GM12878 (cell line): ENCODE results near the gene SCRT2. TPM values are rescaled to one million over a fixed set of nuclear protein-coding genes. Genes with fewer than 3 reads are reported as not detected.

Source experiments
- ATAC-seq: fragments of 200-7000 bp; cut with Tn5 transposase; 3 replicates; pipeline ENCODE4 v1.9.1; 2020; ENCODE audit warnings: mild to moderate bottlenecking, moderate library complexity
- BruUV-seq: library from RNA; stranded (reverse); fragments of 400-500 nt; replicated peaks from 2 replicates; lab custom pipeline; 2021; lab: Mats Ljungman, UMichigan
- CTCF ChIA-PET: fragments of 300-600 bp; sonication (Branson Sonifier 250); formaldehyde crosslinking; extraction: SDS; loops from one replicate; lab custom pipeline; 2021; ENCODE audit warnings: inconsistent platforms; lab: Yijun Ruan, JAX
- POLR2A ChIA-PET: fragments of 350-600 bp; formaldehyde crosslinking; extraction: SDS; loops from one replicate; lab custom pipeline; 2021; ENCODE audit warnings: inconsistent platforms; lab: Charles Lee
- RAD21 ChIA-PET: fragments of 300-600 bp; sonication (Branson Sonifier 250); formaldehyde crosslinking; loops from one replicate; lab custom pipeline; 2023; ENCODE audit warnings: antibody characterized with exemption; ENCODE audit not compliant: unreplicated experiment; lab: Charles Lee
- SMC1A ChIA-PET: fragments of 300-600 bp; sonication (Branson Sonifier 250); formaldehyde crosslinking; loops from one replicate; lab custom pipeline; 2023; ENCODE audit not compliant: unreplicated experiment, uncharacterized antibody; lab: Charles Lee
- DNase-seq: peaks from one replicate; pipeline ENCODE4 v3.0.0-alpha.2; 2011; ENCODE audit warnings: low read depth, low spot score
- FAIRE-seq: peaks from 3 replicates; lab custom pipeline; 2011; peaks lifted over from hg19 to GRCh38; lab: Jason Lieb, UNC
- H2AFZ ChIP-seq: 2 replicates; pipeline ENCODE4 v1.6.0; 2011; ENCODE audit warnings: low read depth, low read length, control low read depth; ENCODE audit not compliant: control insufficient read depth
- H3K27ac ChIP-seq: 2 replicates; pipeline ENCODE4 v1.5.1; 2011; ENCODE audit warnings: control low read depth; ENCODE audit not compliant: control insufficient read depth, insufficient read depth
- H3K27me3 ChIP-seq, 2 experiments: replicated peaks in 1 of 2; 2 replicates each; pipeline versions ENCODE4 v1.6.0 to v1.6.1; 2011; ENCODE audit warnings: low read length in 1 of 2; ENCODE audit not compliant: control insufficient read depth in 2 of 2, insufficient read depth in 2 of 2
- H3K36me3 ChIP-seq, 2 experiments: 2 replicates each; pipeline ENCODE4 v1.5.1; 2011; ENCODE audit warnings: low read length in 1 of 2; ENCODE audit not compliant: control insufficient read depth in 2 of 2, insufficient read depth in 2 of 2
- H3K4me1 ChIP-seq: 2 replicates; pipeline ENCODE4 v1.6.1; 2011; ENCODE audit warnings: mild to moderate bottlenecking, low read length, moderate library complexity, mixed read lengths; ENCODE audit not compliant: control insufficient read depth, insufficient read depth
- H3K4me2 ChIP-seq: 2 replicates; pipeline ENCODE4 v1.6.0; 2011; ENCODE audit warnings: control low read depth; ENCODE audit not compliant: control insufficient read depth, insufficient read depth
- H3K4me3 ChIP-seq: fragments of 200-600 bp; sonication (generic); 2 replicates; pipeline ENCODE4 v1.5.1; 2016
- H3K79me2 ChIP-seq: 2 replicates; pipeline ENCODE4 v1.6.0; 2011; ENCODE audit warnings: low read length; ENCODE audit not compliant: control insufficient read depth, insufficient read depth
- H3K9ac ChIP-seq: 2 replicates; pipeline ENCODE4 v1.8.0; 2011; ENCODE audit warnings: low read length, control low read depth, mixed read lengths; ENCODE audit not compliant: control insufficient read depth, insufficient read depth
- H3K9me3 ChIP-seq: replicated peaks from 3 replicates; pipeline ENCODE4 v1.5.1; 2011; ENCODE audit warnings: mild to moderate bottlenecking, low read length; ENCODE audit not compliant: control insufficient read depth, insufficient read depth
- H4K20me1 ChIP-seq: 2 replicates; pipeline ENCODE4 v1.6.0; 2011; ENCODE audit not compliant: control insufficient read depth, insufficient read depth
- ATF2 ChIP-seq: IDR thresholded peaks from 2 replicates; pipeline ENCODE4 v1.6.1; 2012; ENCODE audit warnings: low read length, inconsistent platforms
- ATF7 ChIP-seq: fragments of 450-650 bp; IDR thresholded peaks from 2 replicates; pipeline ENCODE4 v1.6.1; 2016; ENCODE audit warnings: low read depth, mild to moderate bottlenecking
- BMI1 ChIP-seq: fragments of 450-650 bp; IDR thresholded peaks from 2 replicates; pipeline ENCODE4 v1.6.1; 2016; ENCODE audit warnings: mild to moderate bottlenecking, moderate library complexity, borderline replicate concordance
- CEBPB ChIP-seq, 2 experiments: fragments of 150-350 bp in 1 of 2; IDR thresholded peaks; 2 replicates each; pipeline ENCODE4 v1.6.1; 2012 to 2014; ENCODE audit warnings: low read depth in 2 of 2, low read length in 2 of 2, borderline replicate concordance in 1 of 2, inconsistent platforms in 1 of 2
- CHD1 ChIP-seq: IDR thresholded peaks from 2 replicates; pipeline ENCODE4 v1.6.1; 2012; ENCODE audit warnings: low read depth, low read length, improper control_type of control experiment
- HCFC1 ChIP-seq: fragments of 150-350 bp; IDR thresholded peaks from 2 replicates; pipeline ENCODE4 v1.6.1; 2014; ENCODE audit warnings: low read length
- HDGF ChIP-seq: fragments of 450-650 bp; IDR thresholded peaks from 2 replicates; pipeline ENCODE4 v1.6.1; 2016; ENCODE audit warnings: antibody characterized with exemption
- MEF2B ChIP-seq: fragments of 450-650 bp; IDR thresholded peaks from 2 replicates; pipeline ENCODE4 v1.6.1; 2018; ENCODE audit warnings: mild to moderate bottlenecking, moderate library complexity; ENCODE audit not compliant: partially characterized antibody, poor library complexity, severe bottlenecking
- MYB ChIP-seq: fragments of 150-350 bp; IDR thresholded peaks from 2 replicates; pipeline ENCODE4 v1.6.1; 2014; ENCODE audit warnings: mild to moderate bottlenecking, low read depth, low read length, borderline replicate concordance
- NFIC ChIP-seq: IDR thresholded peaks from 2 replicates; pipeline ENCODE4 v1.6.1; 2012; ENCODE audit warnings: low read depth, mild to moderate bottlenecking, inconsistent platforms, low read length, moderate library complexity
- RFX5 ChIP-seq: IDR thresholded peaks from 2 replicates; pipeline ENCODE4 v1.6.1; 2011; ENCODE audit warnings: low read depth, low read length, improper control_type of control experiment
- RUNX3 ChIP-seq: IDR thresholded peaks from 2 replicates; pipeline ENCODE4 v1.6.1; 2012; ENCODE audit warnings: low read length, inconsistent platforms
- SIX5 ChIP-seq: IDR thresholded peaks from 2 replicates; pipeline ENCODE4 v1.6.1; 2011; ENCODE audit warnings: mild to moderate bottlenecking, low read depth, low read length, moderate library complexity; ENCODE audit not compliant: severe bottlenecking
- SMC3 ChIP-seq: IDR thresholded peaks from 2 replicates; pipeline ENCODE4 v1.6.1; 2011; ENCODE audit warnings: low read length, improper control_type of control experiment, borderline replicate concordance
- TARDBP ChIP-seq: IDR thresholded peaks from 2 replicates; pipeline ENCODE4 v1.6.1; 2016; ENCODE audit warnings: borderline replicate concordance
- ZBTB11 ChIP-seq: fragments of 450-650 bp; formaldehyde crosslinking; IDR thresholded peaks from 2 replicates; pipeline ENCODE4 v1.5.0; 2022; ENCODE audit warnings: mild to moderate bottlenecking, missing genetic modification characterization
- ZBTB33 ChIP-seq: fragments of 450-650 bp; IDR thresholded peaks from 2 replicates; pipeline ENCODE4 v1.6.1; 2017; ENCODE audit warnings: mild to moderate bottlenecking
- ZNF384 ChIP-seq: IDR thresholded peaks from 2 replicates; pipeline ENCODE4 v1.6.1; 2012; ENCODE audit warnings: low read depth, mild to moderate bottlenecking, low read length, improper control_type of control experiment, borderline replicate concordance
- WGBS: methylation state at CpG from one replicate; pipeline ENCODE4 v1.1.6; 2016; ENCODE audit warnings: low lambda C conversion rate; ENCODE audit not compliant: insufficient replicate concordance, insufficient coverage; ENCODE audit errors: missing lambda C conversion rate; 5-methylcytosine and 5-hydroxymethylcytosine counted together
- in situ Hi-C: fragments of 300-500 bp; cut with MboI; formaldehyde crosslinking; loops from 9 replicates; pipeline ENCODE4 v1.14.3; 2018; ENCODE audit warnings: mixed read lengths
- intact Hi-C: fragments of 100-400 bp; cut with micrococcal nuclease; formaldehyde crosslinking; loops from one replicate; pipeline ENCODE4 v1.14.2; 2022; ENCODE audit not compliant: unreplicated experiment
- polyA plus RNA-seq, 11 experiments: library from polyadenylated mRNA; depleted of rRNA in 4 of 11; unstranded in 6 of 11; stranded (reverse) in 5 of 11; fragments of >200 nt; fragmentation: Nextera tagmentation in 4 of 11; fragmentation: Illumina TruSeq in 1 of 11; extraction: Ambion mirVana in 4 of 11; extraction: Trizol in 1 of 11; gene quantifications; 1 replicate in 1 of 11; 2 replicates in 10 of 11; pipeline versions ENCODE4 v1.2.1 to v1.2.3, GENCODE V29; 2011 to 2016; ENCODE audit warnings: inconsistent platforms in 2 of 11, missing spikeins in 2 of 11, low read depth in 1 of 11
- total RNA-seq, 4 experiments: library from RNA; depleted of rRNA in 3 of 4; stranded (reverse); fragments of >200 nt in 3 of 4; fragmentation: Illumina TruSeq in 1 of 4; extraction: Trizol in 1 of 4; gene quantifications; 2 replicates each; pipeline versions ENCODE4 v1.2.1 to v1.2.3, GENCODE V29; 2013 to 2021

SCRT2 gene
- total and polyA plus RNA-seq, 10 of the 15 experiments (the other 5 are each of a cell fraction or from before 2014, with no cell fraction given), result not detected

GRCh38 chr20:634148-634925, 41.3 kb downstream of the SCRT2 start:
- TF ChIP-seq ZBTB11 (CRISPR knock-in tag) (no peak), BMI1 (no peak), SMC3 (no peak), TARDBP (no peak), HCFC1 (no peak), CEBPB (IDR thresholded peaks at IDR 0.05; ENCODE audit: borderline replicate concordance in 1 of 2, low read depth in 2 of 2, low read length in 2 of 2) (no peak), ATF7 (no peak), ATF2 (no peak), SIX5 (no peak), RUNX3 (no peak), RFX5 (no peak), ZBTB33 (no peak), MEF2B (no peak), MYB (no peak), CHD1 (no peak), ZNF384 (no peak), NFIC (no peak), HDGF (no peak)
- Histone ChIP-seq H2AFZ (no peak overlapping the region), H4K20me1 (no peaks in the 10 kb centered on the region), H3K9me3 (no peaks in the 10 kb centered on the region), H3K9ac (no peak overlapping the region), H3K4me3 (no peak overlapping the region), H3K27ac (no peak overlapping the region), H3K79me2 (no peaks in the 10 kb centered on the region), H3K36me3 (no peaks in the 10 kb centered on the region), H3K4me1 (no peaks in the 10 kb centered on the region), H3K27me3 (peaks cover 0 to 2% of the 10 kb centered on the region in 2 experiments; a peak in 3 of 4 replicates), H3K4me2 (no peak overlapping the region)
- POLR2A ChIA-PET, result no interaction called here
- BruUV-seq, result no TSS peak
- RAD21 ChIA-PET, result no interaction called here
- in situ Hi-C loops (no loop called here), intact Hi-C loops (no loop called here)
- SMC1A ChIA-PET, result no interaction called here
- CTCF ChIA-PET, result interaction anchor here (0.8 kb wide), 1 partner anchor 11 kb away, joined by 3 read pairs; no protein-coding TSS in a partner anchor
- FAIRE-seq (no peak), DNase-seq (no peak), ATAC-seq (no peak)
- WGBS, result 14% methylated on average over 14 of the region's 14 CpGs
